H1 (cell line): ENCODE data around the gene NRSN2. TPM values are rescaled to one million over a fixed set of nuclear protein-coding genes. Genes with fewer than 3 reads are reported as not detected.
"Not testable (repeated sequence)": the region's sequence is repeated elsewhere in the genome, so short reads cannot be mapped to it uniquely, and the experiment has no call there.

ENCODE experiments used
- CTCF ChIA-PET: fragments of 300-600 bp; sonication (Branson Sonifier 250); formaldehyde crosslinking; loops from one replicate; lab custom pipeline; 2021; ENCODE audit not compliant: partially characterized antibody; lab: Charles Lee
- POLR2A ChIA-PET: fragments of 300-600 bp; sonication (Branson Sonifier 250); formaldehyde crosslinking; loops from one replicate; lab custom pipeline; 2021; ENCODE audit warnings: inconsistent platforms; ENCODE audit not compliant: partially characterized antibody; lab: Charles Lee
- DNase-seq, 2 experiments: peaks; one replicate each; pipeline versions ENCODE4 v3.0.0 to v3.0.0-alpha.2; 2010 to 2022; ENCODE audit warnings: low spot score in 2 of 2, low read depth in 1 of 2, mixed read lengths in 1 of 2
- FAIRE-seq: peaks from 2 replicates; lab custom pipeline; 2011; peaks lifted over from hg19 to GRCh38; lab: Jason Lieb, UNC
- H2AFZ ChIP-seq: 2 replicates; pipeline ENCODE4 v1.8.1; 2012; ENCODE audit warnings: low read length, inconsistent platforms
- H2AK5ac ChIP-seq: 2 replicates; pipeline ENCODE4 v1.6.1; 2013; ENCODE audit warnings: low read depth, low read length
- H2BK120ac ChIP-seq: replicated peaks from 2 replicates; pipeline ENCODE3; 2013; ENCODE audit warnings: low read depth, low read length, inconsistent platforms
- H2BK12ac ChIP-seq: 2 replicates; pipeline ENCODE4 v1.6.1; 2013; ENCODE audit warnings: low read depth, low read length
- H2BK15ac ChIP-seq: 2 replicates; pipeline ENCODE4 v1.6.1; 2013; ENCODE audit warnings: low read length
- H2BK20ac ChIP-seq: 2 replicates; pipeline ENCODE4 v1.6.1; 2013; ENCODE audit warnings: low read length
- H2BK5ac ChIP-seq: 2 replicates; pipeline ENCODE4 v1.6.1; 2013; ENCODE audit warnings: low read depth, low read length
- H3K14ac ChIP-seq: 2 replicates; pipeline ENCODE4 v1.6.1; 2013; ENCODE audit warnings: inconsistent platforms; ENCODE audit not compliant: insufficient read length
- H3K18ac ChIP-seq: 2 replicates; pipeline ENCODE4 v1.6.1; 2013; ENCODE audit warnings: low read length; ENCODE audit errors: extremely low read depth
- H3K23ac ChIP-seq: 2 replicates; pipeline ENCODE4 v1.6.1; 2013; ENCODE audit warnings: inconsistent platforms; ENCODE audit not compliant: insufficient read length
- H3K23me2 ChIP-seq: 2 replicates; pipeline ENCODE4 v1.6.1; 2013; ENCODE audit warnings: low read depth, low read length
- H3K27ac ChIP-seq: 2 replicates; pipeline ENCODE4 v1.6.1; 2011; ENCODE audit warnings: low read depth, low read length, inconsistent platforms
- H3K27me3 ChIP-seq, 4 experiments: replicated peaks in 1 of 4; 1 replicate in 1 of 4; 2 replicates in 3 of 4; pipeline versions ENCODE4 v1.6.1 to v1.8.1; 2011 to 2013; ENCODE audit warnings: low read length in 3 of 4, mild to moderate bottlenecking in 3 of 4, inconsistent platforms in 2 of 4, mixed read lengths in 2 of 4, moderate library complexity in 1 of 4; ENCODE audit not compliant: control insufficient read depth in 3 of 4, insufficient read depth in 3 of 4; ENCODE audit errors: extremely low read depth in 1 of 4
- H3K36me3 ChIP-seq, 4 experiments: 2 replicates each; pipeline versions ENCODE4 v1.6.1 to v1.8.1; 2011 to 2013; ENCODE audit warnings: mild to moderate bottlenecking in 4 of 4, low read length in 3 of 4, moderate library complexity in 2 of 4, control low read depth in 1 of 4, inconsistent platforms in 1 of 4; ENCODE audit not compliant: insufficient read depth in 4 of 4, control insufficient read depth in 2 of 4
- H3K4ac ChIP-seq: replicated peaks from 2 replicates; pipeline ENCODE3; 2013; ENCODE audit warnings: low read length, low read depth, mixed read lengths, inconsistent platforms; ENCODE audit not compliant: insufficient read length
- H3K4me1 ChIP-seq, 4 experiments: replicated peaks in 1 of 4; 1 replicate in 1 of 4; 2 replicates in 3 of 4; pipeline versions ENCODE4 v1.6.1 to v1.8.1; 2011 to 2013; ENCODE audit warnings: low read length in 3 of 4, inconsistent platforms in 2 of 4, mixed read lengths in 1 of 4; ENCODE audit not compliant: insufficient read depth in 4 of 4, control insufficient read depth in 3 of 4
- H3K4me2 ChIP-seq, 2 experiments: 2 replicates each; pipeline versions ENCODE4 v1.6.1 to v1.8.1; 2011 to 2013; ENCODE audit warnings: low read depth in 2 of 2, low read length in 2 of 2, control low read depth in 1 of 2, inconsistent platforms in 1 of 2, mild to moderate bottlenecking in 1 of 2; ENCODE audit not compliant: insufficient read depth in 1 of 2
- H3K4me3 ChIP-seq, 4 experiments: fragments of 200-600, 300-600 bp in 1 of 4; sonication (generic), shearing (Covaris generic), sonication (Bioruptor Twin) in 1 of 4; 2 replicates each; pipeline versions ENCODE4 v1.5.1 to v1.8.1; 2011 to 2016; ENCODE audit warnings: low read length in 4 of 4, low read depth in 3 of 4, control low read depth in 2 of 4, inconsistent platforms in 2 of 4, mild to moderate bottlenecking in 2 of 4, mixed read lengths in 1 of 4, moderate library complexity in 1 of 4; ENCODE audit not compliant: insufficient read depth in 2 of 4; ENCODE audit errors: extremely low read depth in 1 of 4
- H3K56ac ChIP-seq: replicated peaks from 2 replicates; pipeline ENCODE3; 2013; ENCODE audit warnings: low read depth, mild to moderate bottlenecking, mixed read lengths, low read length, inconsistent platforms; ENCODE audit not compliant: insufficient read length
- H3K79me1 ChIP-seq: 2 replicates; pipeline ENCODE4 v1.6.1; 2013; ENCODE audit warnings: low read depth, low read length, control low read depth
- H3K79me2 ChIP-seq, 2 experiments: 2 replicates each; pipeline versions ENCODE4 v1.6.1 to v1.8.1; 2012 to 2013; ENCODE audit warnings: low read length in 2 of 2, mild to moderate bottlenecking in 2 of 2, inconsistent platforms in 1 of 2; ENCODE audit not compliant: insufficient read depth in 2 of 2, control insufficient read depth in 1 of 2
- H3K9ac ChIP-seq, 4 experiments: replicated peaks in 1 of 4; 1 replicate in 1 of 4; 2 replicates in 3 of 4; pipeline versions ENCODE4 v1.6.1 to v1.8.1; 2011 to 2013; ENCODE audit warnings: low read depth in 3 of 4, low read length in 3 of 4, control low read depth in 2 of 4, mild to moderate bottlenecking in 2 of 4, moderate library complexity in 2 of 4, inconsistent platforms in 1 of 4; ENCODE audit errors: extremely low read depth in 1 of 4
- H3K9me3 ChIP-seq, 2 experiments: 2 replicates each; pipeline versions ENCODE4 v1.6.1 to v1.8.1; 2012 to 2013; ENCODE audit warnings: mild to moderate bottlenecking in 2 of 2, moderate library complexity in 2 of 2, control low read depth in 1 of 2, inconsistent platforms in 1 of 2, low read depth in 1 of 2, low read length in 1 of 2, mixed read lengths in 1 of 2; ENCODE audit not compliant: insufficient read depth in 2 of 2
- H4K20me1 ChIP-seq, 2 experiments: replicated peaks in 1 of 2; 2 replicates each; pipeline versions ENCODE3 to v1.8.1; 2011 to 2013; ENCODE audit warnings: inconsistent platforms in 2 of 2, low read length in 2 of 2, mild to moderate bottlenecking in 1 of 2; ENCODE audit not compliant: insufficient read depth in 2 of 2, control insufficient read depth in 1 of 2
- H4K5ac ChIP-seq: 2 replicates; pipeline ENCODE4 v1.6.1; 2013; ENCODE audit warnings: low read length, low read depth, mixed read lengths, inconsistent platforms; ENCODE audit not compliant: insufficient read length
- H4K8ac ChIP-seq: 2 replicates; pipeline ENCODE4 v1.8.0; 2013; ENCODE audit warnings: mild to moderate bottlenecking, moderate library complexity, low read length, inconsistent platforms; ENCODE audit not compliant: insufficient read depth; ENCODE audit errors: extremely low read depth
- H4K91ac ChIP-seq: replicated peaks from 2 replicates; pipeline ENCODE3; 2013; ENCODE audit warnings: low read length, mixed read lengths, inconsistent platforms; ENCODE audit not compliant: insufficient read length
- WGBS, 2 experiments: shearing (Covaris generic) in 1 of 2; methylation state at CpG; one replicate each; pipeline versions ENCODE4 v1.1.6 to v1.1.7; 2013 to 2015; ENCODE audit warnings: low lambda C conversion rate in 2 of 2, mixed read lengths in 2 of 2, inconsistent platforms in 1 of 2, low coverage in 1 of 2, missing lambda C conversion rate in 1 of 2; ENCODE audit not compliant: insufficient replicate concordance in 2 of 2, insufficient coverage in 1 of 2, insufficient read length in 1 of 2; ENCODE audit errors: extremely low coverage in 1 of 2, missing lambda C conversion rate in 1 of 2; 5-methylcytosine and 5-hydroxymethylcytosine counted together
- polyA plus RNA-seq, 7 experiments: library from polyadenylated mRNA; depleted of rRNA in 3 of 7; stranded (reverse) in 5 of 7; unstranded in 2 of 7; fragments of >200 nt in 5 of 7; fragments of 200-250 nt in 2 of 7; gene quantifications; 1 replicate in 5 of 7; 2 replicates in 1 of 7; 4 replicates in 1 of 7; pipeline versions ENCODE4 v1.2.1 to v1.2.3, GENCODE V29; 2011 to 2013; ENCODE audit warnings: missing spikeins in 2 of 7, mixed read lengths in 2 of 7
- total RNA-seq: library from RNA; stranded (reverse); fragmentation: NEBNext Ultra II Directional; extraction: Animal tissue kit (Norgen Biotek cat#: 25700); gene quantifications from 2 replicates; pipeline ENCODE4 v1.2.1, GENCODE V29; 2021

The NRSN2 gene
- total and polyA plus RNA-seq, 2 of the 8 experiments (the other 6 are each of a cell fraction or from before 2014, with no cell fraction given), result 19.4 to 33.3 TPM

DNA sequence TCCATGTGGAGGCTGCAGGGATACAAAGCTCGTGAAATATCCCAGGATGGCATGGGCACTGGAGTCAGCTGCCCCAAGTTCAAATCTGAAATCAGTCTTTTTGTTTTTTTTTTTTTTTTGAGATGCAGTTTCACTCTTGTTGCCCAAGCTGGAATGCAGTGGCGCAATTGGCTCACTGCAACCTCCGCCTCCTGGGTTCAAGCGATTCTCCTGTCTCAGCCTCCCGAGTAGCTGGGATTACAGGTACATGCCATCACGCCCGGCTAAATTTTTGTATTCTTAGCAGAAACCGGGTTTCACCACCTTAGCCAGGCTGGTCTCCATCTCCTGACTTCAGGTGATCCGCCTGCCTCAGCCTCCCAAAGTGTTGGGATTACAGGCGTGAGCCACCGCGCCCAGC lies 30.7 kb downstream of the NRSN2 start:
- not testable (repeated sequence) for FAIRE-seq, H2BK15ac ChIP-seq, H4K8ac ChIP-seq, H3K4me3 ChIP-seq, H3K36me3 ChIP-seq, DNase-seq, H2BK5ac ChIP-seq, H4K91ac ChIP-seq, H3K18ac ChIP-seq, H3K79me1 ChIP-seq, H3K79me2 ChIP-seq, H3K23ac ChIP-seq, H2BK120ac ChIP-seq, H3K23me2 ChIP-seq, H3K4me2 ChIP-seq, H4K5ac ChIP-seq, H3K27ac ChIP-seq, H3K56ac ChIP-seq, H2AK5ac ChIP-seq, H3K14ac ChIP-seq, H4K20me1 ChIP-seq, H2BK20ac ChIP-seq, H2AFZ ChIP-seq, H3K4me1 ChIP-seq, H3K9me3 ChIP-seq, H3K9ac ChIP-seq, H3K4ac ChIP-seq
- ChIA-PET CTCF (interaction anchor here (1.0 to 2.0 kb wide), 3 partner anchors 15 to 51 kb away, joined by 4 to 6 read pairs (median 6); no protein-coding TSS in a partner anchor), POLR2A (interaction anchor here (1.1 to 15.2 kb wide), 10 partner anchors 9 to 98 kb away, joined by 3 to 263 read pairs (median 4); partner anchors contain the start of gene NRSN2)
- WGBS, 2 experiments, result 91% methylated on average over 12 of the region's 12 CpGs; no CpG with 5 or more reads in 1 of the 2 experiments
- peak overlapping the region; percentile 60; the same call in 1 of the 2 replicates for H2BK12ac ChIP-seq
- peaks cover 0 to 11% (median 8%) of the 10 kb centered on the region in 4 experiments; a peak in 5 of 7 replicates for H3K27me3 ChIP-seq
